HL-60 (cell line): ENCODE data around the gene COL4A2.

Source experiments
- DNase-seq, 2 experiments: peaks; one replicate each; pipeline ENCODE4 v3.0.0-alpha.2; 2010 to 2020; ENCODE audit warnings: low read depth in 1 of 2, low spot score in 1 of 2
- H3K27ac ChIP-seq: fragments of 250-450 bp; sonication (Bioruptor Pico); replicated peaks from 2 replicates; pipeline ENCODE4 v1.5.1; 2020; ENCODE audit warnings: mild to moderate bottlenecking, moderate library complexity
- H3K27me3 ChIP-seq: fragments of 250-450 bp; sonication (Bioruptor Pico); 2 replicates; pipeline ENCODE4 v1.5.1; 2021; ENCODE audit warnings: mild to moderate bottlenecking, moderate library complexity; ENCODE audit not compliant: insufficient read depth, poor library complexity, severe bottlenecking
- H3K4me3 ChIP-seq: replicated peaks from 2 replicates; pipeline ENCODE4 v1.5.1; 2011; ENCODE audit warnings: mild to moderate bottlenecking, control low read depth, low read length; ENCODE audit not compliant: insufficient read depth
- CTCF ChIP-seq: IDR thresholded peaks from one replicate; pipeline ENCODE4 v1.5.1; 2011; ENCODE audit warnings: low read length, control low read depth, inconsistent platforms; ENCODE audit not compliant: insufficient read depth
- GABPA ChIP-seq: IDR thresholded peaks from 2 replicates; pipeline ENCODE4 v1.6.1; 2012; ENCODE audit warnings: low read depth
- POLR2AphosphoS5 ChIP-seq: IDR thresholded peaks from 2 replicates; pipeline ENCODE4 v1.6.1; 2012; ENCODE audit warnings: low read depth
- SPI1 ChIP-seq: IDR thresholded peaks from 2 replicates; pipeline ENCODE4 v1.6.1; 2012; ENCODE audit warnings: low read depth, mild to moderate bottlenecking, borderline replicate concordance
- TF ChIP-seq, protein P1 (sequence below): IDR thresholded peaks from 2 replicates; pipeline ENCODE4 v1.6.1; 2012; ENCODE audit warnings: low read depth; ENCODE audit not compliant: insufficient replicate concordance

COL4A2 gene

GRCh38 chr13:110498327-110498726 is 191.2 kb downstream of the COL4A2 start:
- no peak overlapping the region for H3K27ac ChIP-seq
- no peaks in the 10 kb centered on the region for H3K27me3 ChIP-seq
- no peak overlapping the region for H3K4me3 ChIP-seq
- TF ChIP-seq, protein P1, sequence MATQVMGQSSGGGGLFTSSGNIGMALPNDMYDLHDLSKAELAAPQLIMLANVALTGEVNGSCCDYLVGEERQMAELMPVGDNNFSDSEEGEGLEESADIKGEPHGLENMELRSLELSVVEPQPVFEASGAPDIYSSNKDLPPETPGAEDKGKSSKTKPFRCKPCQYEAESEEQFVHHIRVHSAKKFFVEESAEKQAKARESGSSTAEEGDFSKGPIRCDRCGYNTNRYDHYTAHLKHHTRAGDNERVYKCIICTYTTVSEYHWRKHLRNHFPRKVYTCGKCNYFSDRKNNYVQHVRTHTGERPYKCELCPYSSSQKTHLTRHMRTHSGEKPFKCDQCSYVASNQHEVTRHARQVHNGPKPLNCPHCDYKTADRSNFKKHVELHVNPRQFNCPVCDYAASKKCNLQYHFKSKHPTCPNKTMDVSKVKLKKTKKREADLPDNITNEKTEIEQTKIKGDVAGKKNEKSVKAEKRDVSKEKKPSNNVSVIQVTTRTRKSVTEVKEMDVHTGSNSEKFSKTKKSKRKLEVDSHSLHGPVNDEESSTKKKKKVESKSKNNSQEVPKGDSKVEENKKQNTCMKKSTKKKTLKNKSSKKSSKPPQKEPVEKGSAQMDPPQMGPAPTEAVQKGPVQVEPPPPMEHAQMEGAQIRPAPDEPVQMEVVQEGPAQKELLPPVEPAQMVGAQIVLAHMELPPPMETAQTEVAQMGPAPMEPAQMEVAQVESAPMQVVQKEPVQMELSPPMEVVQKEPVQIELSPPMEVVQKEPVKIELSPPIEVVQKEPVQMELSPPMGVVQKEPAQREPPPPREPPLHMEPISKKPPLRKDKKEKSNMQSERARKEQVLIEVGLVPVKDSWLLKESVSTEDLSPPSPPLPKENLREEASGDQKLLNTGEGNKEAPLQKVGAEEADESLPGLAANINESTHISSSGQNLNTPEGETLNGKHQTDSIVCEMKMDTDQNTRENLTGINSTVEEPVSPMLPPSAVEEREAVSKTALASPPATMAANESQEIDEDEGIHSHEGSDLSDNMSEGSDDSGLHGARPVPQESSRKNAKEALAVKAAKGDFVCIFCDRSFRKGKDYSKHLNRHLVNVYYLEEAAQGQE: no peak
- no peak for TF ChIP-seq CTCF
- TF ChIP-seq GABPA: no peak
- no peak for TF ChIP-seq POLR2AphosphoS5
- no peak for TF ChIP-seq SPI1
- no peak for DNase-seq

- no peaks in the 10 kb centered on the region for H3K27me3 ChIP-seq
- H3K27ac ChIP-seq: no peak overlapping the region
- TF ChIP-seq GABPA (no peak), SPI1 (no peak), CTCF (no peak), POLR2AphosphoS5 (no peak)
- TF ChIP-seq, protein P1: no peak
- no peak overlapping the region for H3K4me3 ChIP-seq
- no peak for DNase-seq
These were observed 191.7 kb downstream of the COL4A2 start for GRCh38 chr13:110498765-110499164.

- no peak for DNase-seq
- H3K27ac ChIP-seq: no peak overlapping the region
These were observed 192.7 kb downstream of the COL4A2 start for GRCh38 chr13:110499621-110500281.

More at GRCh38 chr13:110499621-110500281, 192.7 kb downstream of the COL4A2 start:
- Histone ChIP-seq H3K4me3 (no peak overlapping the region), H3K27me3 (no peaks in the 10 kb centered on the region)
- TF ChIP-seq, protein P1: no peak
- TF ChIP-seq CTCF (no peak), SPI1 (no peak), GABPA (no peak), POLR2AphosphoS5 (no peak)
